Nucleus accumbens (tissue), 56 donors: Measurements from ENCODE around the gene TIMM17A.
"Not testable (repeated sequence)": the region's sequence is repeated elsewhere in the genome, so short reads cannot be mapped to it uniquely, and the experiment has no call there.

ENCODE experiments used
- DNase-seq, 56 donors: peaks; one replicate each; lab custom pipeline; 2025; lab: John Stamatoyannopoulos, UW

Gene TIMM17A

GRCh38 chr1:202013603-202014002 is 58.3 kb downstream of the TIMM17A start:
- DNase-seq = no peak

- DNase-seq = no peak
Observed at GRCh38 chr1:202014060-202014459, 58.8 kb downstream of the TIMM17A start.

GRCh38 chr1:202014915-202015661 is 59.8 kb downstream of the TIMM17A start:
- DNase-seq = no peak

GRCh38 chr1:202015662-202015937 is 60.3 kb downstream of the TIMM17A start:
- no peak for DNase-seq

GRCh38 chr1:202016022-202016810 is 60.9 kb downstream of the TIMM17A start:
- no peak for DNase-seq

- no peak for DNase-seq
Observed at GRCh38 chr1:202016811-202017748, 61.8 kb downstream of the TIMM17A start.

- DNase-seq = no peak
Observed at GRCh38 chr1:202017749-202018467, 62.6 kb downstream of the TIMM17A start.

GRCh38 chr1:202018468-202019234 is 63.3 kb downstream of the TIMM17A start:
- DNase-seq = no peak

GRCh38 chr1:202019235-202019558 is 63.9 kb downstream of the TIMM17A start:
- DNase-seq = not testable (repeated sequence)
